NB4 (cell line): ENCODE measurements around the gene DGKH.
"Not testable (repeated sequence)": the region's sequence is repeated elsewhere in the genome, so short reads cannot be mapped to it uniquely, and the experiment has no call there.

ENCODE experiments used
- DNase-seq: peaks from one replicate; pipeline ENCODE4 v3.0.0; 2010; ENCODE audit warnings: low read depth
- H3K4me3 ChIP-seq: one replicate; pipeline ENCODE4 v1.5.1; 2011; ENCODE audit warnings: mild to moderate bottlenecking, low read depth, low read length, moderate library complexity
- CTCF ChIP-seq: IDR thresholded peaks from one replicate; pipeline ENCODE4 v1.5.1; 2012; ENCODE audit warnings: low read depth, low read length
- MAX ChIP-seq: IDR thresholded peaks from 2 replicates; pipeline ENCODE4 v1.6.1; 2011; ENCODE audit warnings: low read depth, low read length
- MYC ChIP-seq: IDR thresholded peaks from 2 replicates; pipeline ENCODE4 v1.6.1; 2011; ENCODE audit warnings: low read depth, low read length
- POLR2A ChIP-seq: IDR thresholded peaks from 2 replicates; pipeline ENCODE4 v1.6.1; 2011; ENCODE audit warnings: mild to moderate bottlenecking; ENCODE audit not compliant: insufficient read length; ENCODE audit errors: extremely low read depth

Gene DGKH

GRCh38 chr13:42225051-42225450, 176.6 kb downstream of the DGKH start:
- no peak for TF ChIP-seq MYC
- no peak for TF ChIP-seq CTCF
- TF ChIP-seq MAX = no peak
- TF ChIP-seq POLR2A = no peak
- DNase-seq = no peak
- H3K4me3 ChIP-seq = no peak overlapping the region

- H3K4me3 ChIP-seq, DNase-seq: not testable (repeated sequence)
Measured at GRCh38 chr13:42226759-42227158, 178.3 kb downstream of the DGKH start.

- no peak overlapping the region for H3K4me3 ChIP-seq
- DNase-seq = no peak
- no peak for TF ChIP-seq MAX
- no peak for TF ChIP-seq CTCF
- TF ChIP-seq MYC = no peak
- TF ChIP-seq POLR2A = no peak
Measured at GRCh38 chr13:42228527-42228926, 180.1 kb downstream of the DGKH start.

- DNase-seq = no peak
- H3K4me3 ChIP-seq = no peak overlapping the region
- TF ChIP-seq CTCF (no peak), MYC (no peak), POLR2A (no peak), MAX (no peak)
Measured at GRCh38 chr13:42229287-42229686, 180.8 kb downstream of the DGKH start.

- TF ChIP-seq CTCF = no peak
- TF ChIP-seq POLR2A = no peak
- no peak for TF ChIP-seq MAX
- TF ChIP-seq MYC = no peak
- DNase-seq = no peak
- H3K4me3 ChIP-seq = no peak overlapping the region
Measured at GRCh38 chr13:42232671-42233070, 184.2 kb downstream of the DGKH start.

GRCh38 chr13:42233726-42234125, 185.3 kb downstream of the DGKH start:
- no peak for DNase-seq
- H3K4me3 ChIP-seq = no peak overlapping the region
- no peak for TF ChIP-seq CTCF
- TF ChIP-seq MAX = no peak
- TF ChIP-seq POLR2A = no peak
- no peak for TF ChIP-seq MYC
